Left renal cortex interstitium (tissue), 4 donors: Measurements from ENCODE around the gene KLF7. TPM values are rescaled to one million over a fixed set of nuclear protein-coding genes. Genes with fewer than 3 reads are reported as not detected.

Experiments
- DNase-seq, 4 donors: peaks; one replicate each; pipeline ENCODE4 v3.0.0-alpha.2; 2013; ENCODE audit warnings: low read depth in 4 of 4, low spot score in 2 of 4, missing footprints in 1 of 4
- polyA plus RNA-seq, 4 donors: library from polyadenylated mRNA; unstranded; fragments of 120-200 nt; gene quantifications; one replicate each; pipeline ENCODE4 v1.2.1, GENCODE V29; 2013; ENCODE audit not compliant: insufficient read length in 4 of 4

KLF7 gene
- polyA plus RNA-seq, 4 donors: 20.1 to 26.6 (median 21.8) TPM

DNA sequence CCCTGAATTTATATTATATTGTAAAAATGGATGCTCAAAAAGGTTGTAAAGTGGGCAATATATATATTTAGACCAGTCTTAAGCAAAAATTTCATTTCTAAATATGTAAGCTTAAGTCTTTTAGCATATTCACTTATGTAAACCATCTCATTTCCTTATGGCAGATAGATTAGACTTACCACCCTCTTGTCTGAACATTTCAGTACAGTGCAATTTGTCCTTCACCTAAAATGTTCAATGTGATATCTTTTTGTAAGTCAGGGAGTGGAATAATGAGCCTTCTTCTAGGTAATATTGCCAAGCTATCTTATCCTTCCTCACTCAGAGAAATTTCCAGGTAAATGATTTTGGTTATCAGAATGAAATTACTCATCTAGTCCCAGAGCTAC, 92.3 kb downstream of the KLF7 start:
- no peak for DNase-seq

DNA sequence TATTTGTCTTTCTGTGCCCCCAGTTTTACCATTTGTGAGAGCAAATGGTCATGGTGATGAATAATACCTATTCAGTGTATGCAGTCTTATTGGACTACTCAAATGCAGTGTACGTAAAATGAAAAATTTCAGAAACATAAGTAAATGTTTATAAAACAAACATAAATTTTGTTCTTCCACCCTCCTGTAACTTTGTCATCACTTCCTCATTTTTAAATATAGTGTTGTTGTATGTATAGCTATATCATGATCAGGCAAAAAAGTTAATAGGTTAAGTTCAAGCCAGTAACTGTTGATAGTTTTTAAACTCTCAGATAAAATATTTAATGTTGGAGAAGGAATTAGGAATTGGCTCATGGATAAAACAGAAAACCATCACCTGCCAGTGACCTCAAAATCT, 93.2 kb downstream of the KLF7 start:
- no peak for DNase-seq

- DNase-seq: no peak
Observed at GRCh38 chr2:207071820-207072219, 93.9 kb downstream of the KLF7 start.

DNA sequence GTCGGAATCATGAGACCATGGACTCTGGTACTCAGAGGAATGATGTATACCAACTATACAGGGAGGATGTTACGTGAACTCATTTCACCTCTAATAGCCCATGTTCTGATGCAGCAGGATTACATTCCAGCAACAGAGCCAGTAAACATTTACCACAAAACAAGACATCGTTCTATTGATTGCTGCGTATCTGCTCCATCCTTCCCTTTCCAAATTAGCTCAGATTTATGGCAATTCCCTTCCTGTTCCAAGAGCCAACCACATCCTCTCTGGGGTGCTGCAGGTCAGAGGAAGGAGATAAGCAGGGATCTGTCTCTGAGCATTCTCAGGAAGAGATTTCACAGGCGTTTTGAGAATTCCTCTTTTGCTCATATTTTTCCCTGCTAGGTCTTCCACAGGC, 98.3 kb downstream of the KLF7 start:
- peak in 1 of 4 donors; percentile 14 for DNase-seq

GRCh38 chr2:207066791-207067460, 98.8 kb downstream of the KLF7 start:
- DNase-seq: no peak

DNA sequence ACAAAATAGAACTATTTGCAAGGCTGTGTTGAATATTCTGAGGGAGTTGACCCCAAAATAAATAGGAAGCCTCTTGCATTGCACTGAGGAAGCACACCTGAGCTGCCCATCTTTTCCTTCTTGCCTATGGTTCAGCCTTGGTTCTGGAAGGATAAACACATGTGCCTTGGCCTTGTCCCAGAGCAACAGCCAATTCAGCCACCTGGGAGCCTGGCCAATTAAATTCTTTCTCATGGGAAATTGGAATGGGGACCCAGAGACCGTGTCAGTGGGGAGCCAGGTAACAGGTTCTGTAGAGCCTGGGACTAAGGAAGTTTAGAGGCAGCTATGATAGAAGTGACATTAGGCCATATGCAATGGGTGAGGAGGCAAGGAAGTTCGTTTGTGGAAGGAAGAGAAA, 99.6 kb downstream of the KLF7 start:
- DNase-seq: no peak

GRCh38 chr2:207064128-207064690, 101.5 kb downstream of the KLF7 start:
- no peak for DNase-seq

- no peak for DNase-seq
Observed at GRCh38 chr2:207061181-207061580, 104.6 kb downstream of the KLF7 start.

DNA sequence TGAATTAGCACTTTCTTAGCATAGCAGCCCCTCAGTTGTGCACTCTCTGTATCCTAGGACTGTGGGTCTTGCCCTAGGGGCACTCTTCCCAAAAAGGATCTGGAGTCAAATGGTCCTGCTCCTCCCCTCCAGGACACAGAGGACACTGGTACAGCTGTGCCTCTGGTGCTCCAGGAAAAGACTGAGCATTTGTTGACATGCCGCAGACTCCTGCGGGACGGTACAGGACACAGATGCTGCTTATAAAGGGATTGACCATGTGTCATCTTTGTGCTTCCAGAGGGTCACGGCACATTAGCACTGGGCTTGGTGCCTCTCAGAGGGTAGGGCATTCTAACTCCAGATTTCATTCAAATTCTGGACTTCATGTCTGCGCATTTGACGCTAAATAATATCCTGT, 110.5 kb downstream of the KLF7 start:
- no peak for DNase-seq

GRCh38 chr2:207054521-207054920, 111.2 kb downstream of the KLF7 start:
- no peak for DNase-seq

GRCh38 chr2:207051385-207051965, 114.3 kb downstream of the KLF7 start:
- DNase-seq: no peak

DNA sequence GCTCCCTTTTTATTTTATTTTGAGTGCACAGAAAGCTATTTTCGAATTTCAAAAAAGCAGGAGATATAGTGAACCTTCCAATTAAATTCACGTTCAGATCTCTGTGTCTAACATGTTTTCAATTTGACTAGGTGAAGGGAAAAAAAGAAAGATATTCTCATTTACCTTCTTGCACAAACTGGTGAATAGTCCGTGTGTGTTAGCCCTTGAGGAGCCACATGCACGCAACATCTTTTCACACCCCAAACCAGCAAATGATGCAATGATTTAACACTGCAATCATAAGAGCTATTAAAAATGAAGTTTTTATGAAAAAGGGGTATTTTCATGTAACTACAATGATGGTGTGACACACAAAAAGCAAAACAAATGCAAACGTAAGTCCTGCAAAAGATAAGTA, 116.6 kb downstream of the KLF7 start:
- no peak for DNase-seq

DNA sequence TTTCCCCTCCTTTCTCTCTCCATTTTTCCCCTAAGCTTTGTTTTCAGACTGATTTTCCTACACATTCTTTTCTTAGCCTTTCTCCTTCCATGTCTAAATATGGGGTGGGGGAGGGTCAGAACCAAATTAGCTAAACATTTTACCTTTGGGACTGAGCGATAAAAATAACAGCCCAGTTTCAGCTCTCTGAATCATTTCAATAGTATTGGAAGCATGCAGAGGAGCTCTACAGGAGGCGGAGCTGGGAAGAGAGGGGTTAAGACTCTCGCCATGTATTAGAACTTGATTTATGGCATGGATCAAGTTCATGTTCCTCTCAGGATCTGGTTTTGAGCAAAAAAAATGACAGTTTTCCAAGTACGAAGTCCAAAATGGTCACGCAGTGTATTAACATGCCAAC, 117.3 kb downstream of the KLF7 start:
- DNase-seq: no peak

- no peak for DNase-seq
Observed at GRCh38 chr2:207046724-207047123, 119.0 kb downstream of the KLF7 start.

DNA sequence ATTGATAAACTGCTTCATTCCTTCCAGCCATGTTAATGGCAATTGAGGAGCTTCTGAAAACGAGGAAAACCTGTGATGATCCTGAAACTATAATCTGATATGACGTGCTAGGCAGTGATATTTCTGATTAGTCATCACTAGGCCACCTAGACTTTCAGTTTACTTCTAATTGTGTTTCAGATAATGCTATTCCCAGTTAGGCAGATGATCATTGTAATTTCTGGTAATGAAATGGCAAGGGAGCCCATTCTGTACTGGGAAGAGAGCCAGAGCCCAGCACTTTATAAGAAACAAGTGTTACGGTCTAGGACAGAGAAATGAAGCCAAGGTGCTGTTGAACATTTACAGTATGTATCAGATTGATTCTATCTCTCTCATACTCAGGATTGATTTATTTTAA, 120.2 kb downstream of the KLF7 start:
- DNase-seq: no peak

DNA sequence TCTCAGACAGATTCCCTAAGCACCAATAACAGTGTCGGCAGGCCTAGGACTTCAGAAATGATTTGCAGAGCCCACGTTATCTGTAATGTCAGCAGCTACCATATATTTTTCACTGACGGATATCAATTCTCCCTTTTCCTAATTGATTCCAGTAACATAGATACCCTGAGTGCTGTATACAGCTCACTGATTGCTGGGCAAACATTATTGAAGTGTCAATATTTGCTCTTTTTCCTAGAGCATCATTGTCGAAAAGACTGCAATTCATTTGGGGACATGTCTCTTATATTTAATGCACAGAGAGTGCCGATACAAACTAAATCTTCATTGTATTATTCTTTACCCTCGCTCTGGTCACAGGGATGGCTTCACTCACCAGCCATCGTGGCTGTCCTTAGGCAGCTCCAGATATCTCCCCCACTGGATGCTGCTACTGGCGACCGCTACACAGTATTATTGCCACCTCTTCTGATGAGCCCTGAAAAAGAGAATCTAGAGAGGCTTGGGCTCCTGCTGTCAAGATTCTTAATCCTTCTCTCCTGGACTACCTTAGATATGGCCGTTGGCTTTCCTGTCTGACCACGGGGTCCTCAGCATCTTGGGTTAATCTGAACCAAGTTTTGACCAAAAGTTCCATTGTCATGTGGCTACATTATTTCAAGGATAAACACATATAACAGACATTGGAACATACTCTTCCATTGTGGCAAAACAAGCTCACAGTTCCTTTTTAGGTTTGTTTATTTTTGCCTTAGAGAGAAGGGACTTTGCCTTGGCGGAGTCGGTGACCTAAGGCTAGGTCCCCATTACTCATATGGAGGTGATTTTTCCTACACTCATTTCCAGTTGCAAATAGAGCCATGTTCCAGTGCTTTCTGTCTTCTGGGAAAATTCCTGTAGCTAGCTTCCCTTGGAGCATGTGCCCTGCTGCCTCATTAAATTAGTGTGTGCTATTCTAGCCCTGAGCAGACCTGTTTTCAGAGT, 121.1 kb downstream of the KLF7 start:
- no peak for DNase-seq

DNA sequence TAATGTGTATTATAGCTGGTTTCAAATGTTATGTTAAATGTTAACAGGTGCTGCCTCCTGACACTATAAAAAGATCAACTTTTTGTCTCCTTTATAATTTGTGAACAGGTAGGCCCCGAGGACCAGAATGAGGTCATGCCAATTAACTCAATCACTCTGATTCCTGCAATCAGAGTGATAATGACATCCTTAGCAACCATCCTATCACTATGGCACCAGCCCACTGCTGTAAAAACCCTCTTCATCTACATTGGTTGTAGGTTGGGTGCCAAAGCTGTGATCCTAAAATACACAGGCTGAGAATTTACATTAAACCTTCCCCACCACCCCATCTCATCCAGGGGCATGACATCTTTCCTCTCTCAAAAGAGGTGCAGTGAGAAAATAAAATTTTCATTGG, 122.9 kb downstream of the KLF7 start:
- DNase-seq: no peak

- no peak for DNase-seq
Observed at GRCh38 chr2:207041786-207042554, 123.8 kb downstream of the KLF7 start.

GRCh38 chr2:207041279-207041678, 124.5 kb downstream of the KLF7 start:
- no peak for DNase-seq

GRCh38 chr2:207040696-207041095, 125.1 kb downstream of the KLF7 start:
- no peak for DNase-seq
